DMS153 treated with DMSO at 0.1 percent for 48 hours (cell line): ENCODE results near the gene ANKS4B.
"Not testable (repeated sequence)": the region's sequence is repeated elsewhere in the genome, so short reads cannot be mapped to it uniquely, and the experiment has no call there.

Source experiments
- DNase-seq: peaks from one replicate; lab custom pipeline; 2025; ENCODE audit not compliant: unreplicated experiment; lab: John Stamatoyannopoulos, UW

The ANKS4B gene

DNA sequence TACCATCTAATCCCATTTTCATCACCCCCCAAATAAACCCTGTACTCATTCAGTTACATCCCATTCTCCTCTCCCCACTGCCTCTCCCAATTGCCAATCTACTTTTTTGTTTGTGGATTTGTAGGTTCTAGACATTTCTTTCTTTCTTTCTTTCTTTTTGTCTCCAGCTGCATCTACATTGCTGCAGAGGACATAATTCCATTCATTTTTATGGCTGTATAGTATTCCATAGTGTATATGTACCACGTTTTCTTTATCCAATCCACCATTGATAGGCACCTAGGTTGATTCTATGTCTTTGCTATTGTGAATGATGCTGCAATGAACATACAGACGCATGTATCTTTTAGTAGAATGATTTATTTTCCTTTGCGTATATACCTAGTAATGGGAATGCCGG, 50.9 kb downstream of the ANKS4B start:
- no peak for DNase-seq

DNA sequence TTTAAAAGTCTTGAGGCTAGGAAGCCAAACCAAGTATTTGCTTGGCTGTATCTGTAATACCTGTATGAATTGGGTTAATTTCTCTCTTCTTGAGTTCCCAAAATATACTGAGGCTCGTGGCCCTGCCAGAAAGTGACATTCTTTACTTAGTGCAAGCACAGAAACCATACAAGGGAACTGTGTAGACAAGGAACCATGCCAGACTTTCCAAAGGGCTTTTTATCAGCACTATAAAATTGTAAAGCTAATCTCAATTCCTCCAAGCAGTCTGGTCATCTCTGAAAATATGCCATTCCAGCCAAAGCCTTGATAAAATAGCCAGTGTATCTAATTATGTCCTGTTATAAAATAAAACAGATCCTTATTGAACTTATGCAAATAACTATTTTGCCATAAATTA, 51.8 kb downstream of the ANKS4B start:
- no peak for DNase-seq

DNA sequence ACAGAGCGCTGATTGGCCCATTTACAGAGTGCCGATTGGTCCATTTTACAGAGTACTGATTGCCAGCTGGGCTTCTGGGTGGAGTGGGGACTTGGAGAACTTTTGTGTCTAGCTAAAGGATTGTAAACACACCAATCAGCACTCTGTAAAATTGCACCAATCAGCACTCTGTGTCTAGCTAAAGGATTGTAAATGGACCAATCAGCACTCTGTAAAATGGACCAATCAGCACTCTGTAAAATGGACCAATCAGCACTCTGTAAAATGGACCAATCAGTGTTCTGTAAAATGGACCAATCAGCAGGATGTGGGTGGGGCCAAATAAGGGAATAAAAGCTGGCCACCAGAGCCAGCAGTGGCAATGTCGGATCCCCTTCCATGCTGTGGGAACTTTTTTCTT, 56.3 kb downstream of the ANKS4B start:
- not testable (repeated sequence) for DNase-seq

DNA sequence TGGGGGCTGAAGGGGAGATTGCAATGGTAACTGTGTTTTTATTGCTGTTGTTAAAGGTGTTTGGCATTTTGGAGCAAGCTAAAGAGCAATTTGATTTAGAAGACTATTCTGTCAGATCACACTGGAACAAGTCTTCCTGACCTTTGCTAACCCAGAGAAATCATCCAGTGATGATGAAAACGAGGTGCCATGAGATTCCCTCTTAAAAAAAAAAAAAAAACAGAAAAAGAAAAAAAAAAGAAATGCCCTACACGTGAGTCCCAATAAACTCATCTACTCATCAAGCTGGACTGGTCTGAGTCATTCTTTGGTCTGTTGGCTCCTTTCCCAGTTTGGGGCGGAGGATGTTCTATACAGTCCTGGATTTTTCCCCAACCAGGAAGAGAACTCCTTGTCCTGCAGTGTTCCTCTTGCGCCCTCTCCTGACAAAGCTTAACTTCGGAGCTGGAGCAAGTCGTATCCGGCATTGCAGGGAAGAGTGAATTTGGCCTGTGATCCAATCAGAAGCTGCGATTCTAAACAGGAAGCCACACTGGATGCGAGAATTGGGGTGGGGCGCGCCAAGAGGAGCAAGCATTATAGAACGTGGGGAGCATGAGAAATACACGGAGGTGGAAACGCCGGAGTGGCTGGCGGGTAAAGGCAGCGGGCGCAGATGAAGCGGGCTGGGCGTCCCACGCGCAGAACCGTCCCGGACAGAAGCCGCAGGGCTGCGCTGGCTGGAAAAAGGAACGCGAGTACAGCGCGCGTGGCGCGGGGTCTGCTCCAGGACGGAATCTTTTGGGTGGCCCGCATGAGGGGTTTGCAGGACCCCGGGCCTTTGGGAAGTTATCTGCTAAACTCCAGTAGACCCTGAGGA, 67.0 kb downstream of the ANKS4B start:
- DNase-seq, result peak; percentile 96

DNA sequence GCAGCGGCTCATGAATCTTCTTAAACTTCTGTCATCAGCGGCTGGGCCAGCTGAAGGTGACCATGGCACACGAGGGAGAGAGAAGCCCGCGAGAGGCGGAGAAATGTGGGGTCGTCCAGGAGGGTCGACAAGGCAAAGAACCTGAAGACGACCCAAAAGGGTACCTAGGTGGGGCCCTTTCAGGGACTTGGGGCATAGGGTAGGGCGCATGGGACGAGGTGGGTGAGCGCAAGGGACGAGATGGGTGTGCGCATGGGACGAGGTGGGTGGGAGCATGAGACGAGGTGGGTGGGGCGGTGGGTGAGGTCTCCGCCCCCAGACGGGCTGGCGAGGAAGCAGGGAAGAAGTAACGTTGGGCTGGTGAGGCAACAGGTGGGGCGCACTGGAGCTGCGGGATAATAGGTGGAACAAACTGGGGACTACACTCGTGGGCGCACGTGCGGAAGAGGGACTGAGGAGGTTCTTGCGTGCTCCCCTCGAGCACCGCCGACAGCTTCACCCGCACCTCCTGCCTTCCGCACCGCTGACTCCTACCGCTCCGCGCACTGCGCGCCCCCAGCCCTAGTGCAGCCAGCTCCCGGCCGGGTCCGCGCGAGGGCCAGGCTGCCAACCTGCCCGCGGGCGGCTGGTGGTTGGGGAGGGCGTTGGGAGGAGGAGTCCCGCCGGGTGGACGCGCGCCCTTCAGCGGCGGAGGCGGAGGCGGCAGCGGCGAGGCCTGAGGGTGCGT, 67.8 kb downstream of the ANKS4B start:
- peak; percentile 70 for DNase-seq

DNA sequence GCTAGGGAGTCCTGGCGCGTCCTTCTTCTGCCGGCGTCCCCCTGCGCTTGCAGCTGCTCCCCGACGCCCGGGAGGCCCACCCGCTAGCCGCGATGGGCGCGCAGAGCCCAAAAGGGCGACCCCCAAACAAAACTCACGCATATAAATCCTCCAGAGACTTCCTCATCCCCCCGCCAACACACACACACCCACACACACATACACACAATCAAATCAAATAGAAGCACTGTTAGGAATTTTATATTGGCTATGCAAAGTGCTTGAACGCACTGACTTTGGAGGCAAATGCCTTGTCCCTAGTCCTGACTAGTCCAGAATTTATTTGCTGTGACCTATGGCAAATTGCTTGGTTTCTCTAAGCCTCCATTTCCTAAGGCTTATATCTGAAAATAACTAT, 68.4 kb downstream of the ANKS4B start:
- DNase-seq, result no peak

DNA sequence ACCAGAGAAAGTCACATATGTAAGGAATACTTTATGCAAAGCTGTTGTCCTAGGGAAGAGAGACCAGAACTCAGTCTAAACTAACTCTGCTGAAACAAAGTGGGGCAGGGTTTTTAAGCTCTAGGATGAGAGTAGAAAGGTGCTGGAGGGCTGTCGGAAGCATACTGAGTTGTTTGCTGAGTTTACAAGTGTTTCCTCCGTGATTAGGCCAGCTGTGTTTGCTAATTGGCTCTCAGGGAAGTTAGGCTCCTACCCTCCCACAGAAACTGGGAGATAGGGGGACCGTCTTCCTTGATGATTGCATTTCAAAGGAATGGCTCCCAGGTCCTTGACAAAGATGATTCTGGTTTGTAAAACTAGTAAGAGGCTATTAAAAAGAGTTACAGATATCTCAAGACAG, 69.0 kb downstream of the ANKS4B start:
- peak; percentile 11 for DNase-seq

DNA sequence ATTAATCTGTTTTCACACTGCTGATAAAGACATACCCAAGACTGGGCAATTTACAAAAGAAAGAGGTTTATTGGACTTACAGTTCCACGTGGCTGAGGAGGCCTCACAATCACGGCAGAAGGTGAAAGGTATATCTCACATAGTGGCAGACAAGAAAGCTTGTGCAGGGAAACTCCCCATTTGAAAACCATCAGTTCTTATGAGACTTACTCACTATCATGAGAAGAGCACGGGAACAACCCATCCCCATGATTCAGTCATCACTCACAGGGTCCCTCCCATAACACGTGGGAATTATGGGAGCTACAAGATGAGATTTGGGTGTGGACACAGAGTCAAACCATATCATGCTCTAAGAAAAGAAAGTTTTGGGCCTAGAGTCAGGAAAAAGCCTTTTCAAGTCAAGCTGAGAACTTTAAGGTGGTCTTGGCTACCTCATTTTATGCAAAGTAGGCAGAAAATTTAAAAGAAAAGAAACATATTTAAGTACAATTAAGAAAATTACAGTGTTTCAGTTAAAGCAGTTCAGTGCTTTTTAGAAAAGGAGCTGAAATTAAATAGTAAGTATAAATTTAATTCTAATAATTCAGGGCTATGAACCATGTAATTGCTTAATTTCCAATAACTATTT, 69.5 kb downstream of the ANKS4B start:
- DNase-seq, result no peak
